ENCODE data around the gene SLC8A1. TPM values are rescaled to one million over a fixed set of nuclear protein-coding genes. Genes with fewer than 3 reads are reported as not detected.

The SLC8A1 gene
- total RNA-seq, 3 donors from 2014 or later: 8.2 to 14.2 (median 12.2) TPM

GRCh38 chr2:40285391-40285790 is 166.5 kb downstream of the SLC8A1 start:
- no peaks in the 10 kb centered on the region for H3K9me3 ChIP-seq
- H3K27me3 ChIP-seq: no peaks in the 10 kb centered on the region
- no peaks in the 10 kb centered on the region for H3K36me3 ChIP-seq
- TF ChIP-seq POLR2AphosphoS5 (IDR thresholded peaks at IDR 0.05) (no peak), POLR2A (IDR thresholded peaks at IDR 0.05) (no peak), CTCF (IDR thresholded peaks at IDR 0.05) (no peak)
- H3K4me3 ChIP-seq: no peak overlapping the region
- no peaks in the 10 kb centered on the region for H3K4me1 ChIP-seq
- DNase-seq (ENCODE audit: low spot score in 2 of 2): no peak
- H3K27ac ChIP-seq: no peak overlapping the region
- intact Hi-C loops (cut with DNase I; ENCODE audit: low total_unique reads): no loop called here

GRCh38 chr2:40284797-40285196 is 167.1 kb downstream of the SLC8A1 start:
- Histone ChIP-seq H3K27me3 (no peaks in the 10 kb centered on the region), H3K27ac (no peak overlapping the region), H3K4me3 (no peak overlapping the region), H3K36me3 (no peaks in the 10 kb centered on the region), H3K4me1 (no peaks in the 10 kb centered on the region), H3K9me3 (no peaks in the 10 kb centered on the region)
- DNase-seq (ENCODE audit: low spot score in 2 of 2): no peak
- TF ChIP-seq CTCF (IDR thresholded peaks at IDR 0.05) (no peak), POLR2A (IDR thresholded peaks at IDR 0.05) (no peak), POLR2AphosphoS5 (IDR thresholded peaks at IDR 0.05) (no peak)
- intact Hi-C loops (cut with DNase I; ENCODE audit: low total_unique reads): no loop called here

GRCh38 chr2:40283111-40283909 is 168.6 kb downstream of the SLC8A1 start:
- H3K27ac ChIP-seq: no peak overlapping the region
- no peaks in the 10 kb centered on the region for H3K4me1 ChIP-seq
- TF ChIP-seq POLR2AphosphoS5 (IDR thresholded peaks at IDR 0.05) (no peak), CTCF (IDR thresholded peaks at IDR 0.05) (no peak)
- no peaks in the 10 kb centered on the region for H3K9me3 ChIP-seq
- H3K27me3 ChIP-seq: no peaks in the 10 kb centered on the region
- H3K4me3 ChIP-seq: no peak overlapping the region
- no peak for DNase-seq (ENCODE audit: low spot score in 2 of 2)
- no peaks in the 10 kb centered on the region for H3K36me3 ChIP-seq
- intact Hi-C loops (cut with DNase I; ENCODE audit: low total_unique reads): no loop called here

- H3K4me1 ChIP-seq: no peaks in the 10 kb centered on the region
- no peak overlapping the region for H3K27ac ChIP-seq
- DNase-seq (ENCODE audit: low spot score in 2 of 2): no peak
- intact Hi-C loops (cut with DNase I; ENCODE audit: low total_unique reads): no loop called here
- H3K9me3 ChIP-seq: no peaks in the 10 kb centered on the region
- peak overlapping the region; percentile 12 to 21 (median 13) for H3K4me3 ChIP-seq
- no peaks in the 10 kb centered on the region for H3K36me3 ChIP-seq
- no peaks in the 10 kb centered on the region for H3K27me3 ChIP-seq
- TF ChIP-seq POLR2A (IDR thresholded peaks at IDR 0.05) (no peak), CTCF (IDR thresholded peaks at IDR 0.05) (no peak), POLR2AphosphoS5 (IDR thresholded peaks at IDR 0.05) (no peak)
Observed at GRCh38 chr2:40282428-40282827, 169.5 kb downstream of the SLC8A1 start.

GRCh38 chr2:40281021-40281940 is 170.6 kb downstream of the SLC8A1 start:
- no peaks in the 10 kb centered on the region for H3K36me3 ChIP-seq
- H3K4me3 ChIP-seq: no peak overlapping the region
- H3K9me3 ChIP-seq: no peaks in the 10 kb centered on the region
- H3K27me3 ChIP-seq: no peaks in the 10 kb centered on the region
- TF ChIP-seq CTCF (IDR thresholded peaks at IDR 0.05): no peak
- TF ChIP-seq POLR2A (IDR thresholded peaks at IDR 0.05): no peak
- DNase-seq (ENCODE audit: low spot score in 2 of 2): peak in 1 of 2 donors; percentile 67
- intact Hi-C loops (cut with DNase I; ENCODE audit: low total_unique reads): no loop called here
- peak overlapping the region; percentile 35 to 57 for H3K27ac ChIP-seq
- H3K4me1 ChIP-seq: no peaks in the 10 kb centered on the region

All from breast epithelium (tissue), 4 donors.